Esophagus muscularis mucosa (tissue), 3 donors: ENCODE data around the gene SNTB2.

Experiments
- CTCF ChIP-seq, 3 experiments: fragments of 200-600 bp in 2 of 3; fragments of 450-650 bp in 1 of 3; sonication (generic) in 2 of 3; IDR thresholded peaks; one replicate each; pipeline ENCODE4 v1.5.1; 2017 to 2019; ENCODE audit warnings: antibody characterized with exemption in 3 of 3, mild to moderate bottlenecking in 2 of 3, moderate library complexity in 1 of 3
- POLR2A ChIP-seq: fragments of 450-650 bp; IDR thresholded peaks from one replicate; pipeline ENCODE4 v1.6.1; 2017; ENCODE audit warnings: antibody characterized with exemption, moderate library complexity, mild to moderate bottlenecking, low read depth
- POLR2AphosphoS5 ChIP-seq, 2 donors: sonication (generic); formaldehyde crosslinking; IDR thresholded peaks; one replicate each; pipeline ENCODE4 v1.6.1; 2017; ENCODE audit warnings: antibody characterized with exemption in 2 of 2

GRCh38 chr16:69310653-69311532, 123.9 kb downstream of the SNTB2 start, which contains the start of gene VPS4A:
- peak; percentile 58 for TF ChIP-seq POLR2A
- peak; percentile 90 to 99 (median 96) for TF ChIP-seq CTCF (IDR thresholded peaks at IDR 0.05)
- TF ChIP-seq POLR2AphosphoS5 (IDR thresholded peaks at IDR 0.05), result peak; percentile 79 to 80
